Keratinocyte (primary cell): ENCODE measurements around the gene MUC2. TPM values are rescaled to one million over a fixed set of nuclear protein-coding genes. Genes with fewer than 3 reads are reported as not detected.

Experiments used
- DNase-seq: peaks from one replicate; pipeline ENCODE4 v3.0.0-alpha.2; 2011; ENCODE audit warnings: low read depth, missing footprints, low spot score
- FAIRE-seq: peaks from 2 replicates; lab custom pipeline; 2011; peaks lifted over from hg19 to GRCh38; lab: Jason Lieb, UNC
- H2AFZ ChIP-seq: 2 replicates; pipeline ENCODE4 v1.6.0; 2012; ENCODE audit warnings: low read length, control low read depth, inconsistent platforms; ENCODE audit not compliant: control insufficient read depth
- H3K27ac ChIP-seq: 2 replicates; pipeline ENCODE4 v1.5.1; 2011; ENCODE audit warnings: low read length; ENCODE audit not compliant: control insufficient read depth, insufficient read depth
- H3K27me3 ChIP-seq: 3 replicates; pipeline ENCODE4 v1.6.0; 2011; ENCODE audit warnings: low read length; ENCODE audit not compliant: control insufficient read depth, insufficient read depth; ENCODE audit errors: extremely low read depth
- H3K36me3 ChIP-seq, 2 experiments: 2 replicates in 1 of 2; 3 replicates in 1 of 2; pipeline ENCODE4 v1.5.1; 2011; ENCODE audit warnings: low read length in 2 of 2, mild to moderate bottlenecking in 1 of 2; ENCODE audit not compliant: control insufficient read depth in 2 of 2, insufficient read depth in 2 of 2; ENCODE audit errors: extremely low read depth in 1 of 2
- H3K4me1 ChIP-seq: 3 replicates; pipeline ENCODE4 v1.5.1; 2011; ENCODE audit warnings: low read length; ENCODE audit not compliant: control insufficient read depth, insufficient read depth; ENCODE audit errors: extremely low read depth
- H3K4me2 ChIP-seq: 3 replicates; pipeline ENCODE4 v1.6.0; 2011; ENCODE audit warnings: low read depth, low read length; ENCODE audit not compliant: control insufficient read depth, insufficient read depth; ENCODE audit errors: extremely low read depth
- H3K4me3 ChIP-seq, 3 experiments: fragments of 200-600 bp in 1 of 3; sonication (generic) in 1 of 3; 2 replicates in 2 of 3; 3 replicates in 1 of 3; pipeline ENCODE4 v1.5.1; 2011 to 2016; ENCODE audit warnings: low read length in 3 of 3, mild to moderate bottlenecking in 3 of 3, control low read depth in 2 of 3, inconsistent platforms in 1 of 3, low read depth in 1 of 3, mixed read lengths in 1 of 3, mixed run types in 1 of 3, moderate library complexity in 1 of 3; ENCODE audit not compliant: control insufficient read depth in 2 of 3, insufficient read depth in 2 of 3; ENCODE audit errors: extremely low read depth in 1 of 3
- H3K79me2 ChIP-seq: 2 replicates; pipeline ENCODE4 v1.6.0; 2012; ENCODE audit warnings: low read length; ENCODE audit not compliant: control insufficient read depth, insufficient read depth
- H3K9ac ChIP-seq: 3 replicates; pipeline ENCODE4 v1.6.0; 2011; ENCODE audit warnings: low read length; ENCODE audit not compliant: control insufficient read depth, insufficient read depth; ENCODE audit errors: extremely low read depth
- H3K9me1 ChIP-seq: 3 replicates; pipeline ENCODE4 v1.6.0; 2011; ENCODE audit warnings: low read length; ENCODE audit not compliant: control insufficient read depth, insufficient read depth; ENCODE audit errors: extremely low read depth
- H3K9me3 ChIP-seq: 2 replicates; pipeline ENCODE4 v1.5.1; 2012; ENCODE audit warnings: low read depth, low read length; ENCODE audit not compliant: control insufficient read depth
- H4K20me1 ChIP-seq: 3 replicates; pipeline ENCODE4 v1.6.0; 2011; ENCODE audit warnings: low read length; ENCODE audit not compliant: control insufficient read depth, insufficient read depth; ENCODE audit errors: extremely low read depth
- EZH2 ChIP-seq: IDR thresholded peaks from one replicate; pipeline ENCODE4 v1.6.1; 2012; ENCODE audit warnings: inconsistent platforms, mild to moderate bottlenecking, low read length, moderate library complexity
- dilution Hi-C: fragments of 300-500 bp; cut with MboI; formaldehyde crosslinking; loops from one replicate; pipeline ENCODE4 v1.7.0; 2020; ENCODE audit warnings: low sequenced_read_pairs; ENCODE audit not compliant: extremely low pct_ligation_motif_present
- polyA plus RNA-seq, 5 experiments: library from polyadenylated mRNA; depleted of rRNA in 3 of 5; stranded (reverse) in 3 of 5; stranded (forward) in 1 of 5; unstranded in 1 of 5; fragments of >200 nt; gene quantifications; 1 replicate in 1 of 5; 2 replicates in 3 of 5; 3 replicates in 1 of 5; pipeline versions ENCODE4 v1.2.1 to v1.2.3, GENCODE V29; 2011 to 2012; ENCODE audit warnings: missing spikeins in 2 of 5, low read depth in 1 of 5, low replicate concordance in 1 of 5
- TF ChIP-seq, protein P1 (sequence below), 3 experiments: IDR thresholded peaks in 1 of 3; conservative IDR thresholded peaks in 1 of 3; optimal IDR thresholded peaks in 1 of 3; 2 replicates in 2 of 3; 3 replicates in 1 of 3; pipeline versions ENCODE3 to v1.5.1; 2011; ENCODE audit warnings: low read length in 3 of 3, mild to moderate bottlenecking in 3 of 3, moderate library complexity in 2 of 3, control low read depth in 1 of 3, inconsistent platforms in 1 of 3; ENCODE audit not compliant: insufficient read depth in 2 of 3; ENCODE audit errors: extremely low read depth in 1 of 3

The MUC2 gene
- polyA plus RNA-seq, 1 donor (not counting 4 experiments of a cell fraction or from before 2014, with no cell fraction given) = not detected

GRCh38 chr11:1035577-1036283 lies 38.9 kb upstream of the MUC2 start:
- DNase-seq = no peak
- no peaks in the 10 kb centered on the region for H4K20me1 ChIP-seq
- no peaks in the 10 kb centered on the region for H3K9me1 ChIP-seq
- FAIRE-seq = no peak
- H3K36me3 ChIP-seq = no peaks in the 10 kb centered on the region
- H3K4me3 ChIP-seq = no peak overlapping the region
- peaks cover 10% of the 10 kb centered on the region for H3K27me3 ChIP-seq
- H3K27ac ChIP-seq = no peak overlapping the region
- TF ChIP-seq EZH2 = no peak
- TF ChIP-seq, protein P1, sequence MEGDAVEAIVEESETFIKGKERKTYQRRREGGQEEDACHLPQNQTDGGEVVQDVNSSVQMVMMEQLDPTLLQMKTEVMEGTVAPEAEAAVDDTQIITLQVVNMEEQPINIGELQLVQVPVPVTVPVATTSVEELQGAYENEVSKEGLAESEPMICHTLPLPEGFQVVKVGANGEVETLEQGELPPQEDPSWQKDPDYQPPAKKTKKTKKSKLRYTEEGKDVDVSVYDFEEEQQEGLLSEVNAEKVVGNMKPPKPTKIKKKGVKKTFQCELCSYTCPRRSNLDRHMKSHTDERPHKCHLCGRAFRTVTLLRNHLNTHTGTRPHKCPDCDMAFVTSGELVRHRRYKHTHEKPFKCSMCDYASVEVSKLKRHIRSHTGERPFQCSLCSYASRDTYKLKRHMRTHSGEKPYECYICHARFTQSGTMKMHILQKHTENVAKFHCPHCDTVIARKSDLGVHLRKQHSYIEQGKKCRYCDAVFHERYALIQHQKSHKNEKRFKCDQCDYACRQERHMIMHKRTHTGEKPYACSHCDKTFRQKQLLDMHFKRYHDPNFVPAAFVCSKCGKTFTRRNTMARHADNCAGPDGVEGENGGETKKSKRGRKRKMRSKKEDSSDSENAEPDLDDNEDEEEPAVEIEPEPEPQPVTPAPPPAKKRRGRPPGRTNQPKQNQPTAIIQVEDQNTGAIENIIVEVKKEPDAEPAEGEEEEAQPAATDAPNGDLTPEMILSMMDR (optimal IDR thresholded peaks at IDR 0.05 in 1 of 3, IDR thresholded peaks at IDR 0.05 in 1 of 3, conservative IDR thresholded peaks at IDR 0.05 in 1 of 3; ENCODE audit: extremely low read depth in 1 of 3, insufficient read depth in 2 of 3, low read length in 3 of 3) = no peak
- dilution Hi-C loops = no loop called here
- no peaks in the 10 kb centered on the region for H3K79me2 ChIP-seq
- H3K9ac ChIP-seq = no peak overlapping the region
- no peak overlapping the region for H3K4me2 ChIP-seq
- no peaks in the 10 kb centered on the region for H3K4me1 ChIP-seq
- no peaks in the 10 kb centered on the region for H3K9me3 ChIP-seq
- H2AFZ ChIP-seq = no peak overlapping the region

GRCh38 chr11:1036303-1036923 lies 38.3 kb upstream of the MUC2 start, which contains the start of gene MUC6:
MUC6 (minus strand) TSS chr11:1036718; CDS start chr11:1036655, 63 bp downstream.
- no peaks in the 10 kb centered on the region for H3K4me1 ChIP-seq
- H3K36me3 ChIP-seq = no peaks in the 10 kb centered on the region
- TF ChIP-seq EZH2 = no peak
- TF ChIP-seq, protein P1 (optimal IDR thresholded peaks at IDR 0.05 in 1 of 3, IDR thresholded peaks at IDR 0.05 in 1 of 3, conservative IDR thresholded peaks at IDR 0.05 in 1 of 3; ENCODE audit: extremely low read depth in 1 of 3, insufficient read depth in 2 of 3, low read length in 3 of 3) = no peak
- H3K4me2 ChIP-seq = no peak within 1 kb of the TSS
- dilution Hi-C loops = no loop called here
- FAIRE-seq = no peak
- no peak within 1 kb of the TSS for H3K4me3 ChIP-seq
- no peak within 1 kb of the TSS for H2AFZ ChIP-seq
- no peaks in the 10 kb centered on the region for H4K20me1 ChIP-seq
- H3K9ac ChIP-seq = no peak within 1 kb of the TSS
- no peak within 1 kb of the TSS for H3K27ac ChIP-seq
- H3K9me1 ChIP-seq = no peaks in the 10 kb centered on the region
- DNase-seq = no peak
- H3K9me3 ChIP-seq = no peaks in the 10 kb centered on the region
- H3K27me3 ChIP-seq = peaks cover 10% of the 10 kb centered on the region
- no peaks in the 10 kb centered on the region for H3K79me2 ChIP-seq
